ENCODE measurements around the gene TLE6.
"Not testable (repeated sequence)": the region's sequence is repeated elsewhere in the genome, so short reads cannot be mapped to it uniquely, and the experiment has no call there.

The TLE6 gene

GRCh38 chr19:2977001-2977745, at the start of gene TLE6:
Gene TLE6 (plus strand): TSS chr19:2977564. CDS start chr19:2978234, 670 bp downstream.
- peak; percentile 95 for DNase-seq

DNA sequence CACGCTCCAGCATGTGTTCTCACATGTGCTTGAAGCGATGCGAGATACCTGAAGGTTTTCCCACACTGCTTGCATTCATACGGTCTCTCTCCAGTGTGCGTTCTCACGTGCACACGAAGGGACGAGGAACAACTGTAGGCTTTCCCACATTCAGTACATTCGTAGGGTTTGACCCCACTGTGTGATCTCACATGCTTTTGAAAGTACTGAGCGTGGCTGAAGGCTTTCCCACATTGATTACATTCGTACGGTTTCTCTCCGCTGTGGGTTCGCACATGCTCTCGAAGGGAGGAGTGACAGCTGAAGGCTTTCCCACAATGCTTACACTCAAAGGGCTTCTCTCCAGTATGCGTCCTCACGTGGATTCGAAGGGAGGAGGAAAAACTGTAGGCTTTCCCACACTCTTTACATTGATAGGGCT, 43.9 kb upstream of the TLE6 start:
- DNase-seq = no peak

GRCh38 chr19:2935863-2936262, 41.5 kb upstream of the TLE6 start:
- not testable (repeated sequence) for DNase-seq

DNA sequence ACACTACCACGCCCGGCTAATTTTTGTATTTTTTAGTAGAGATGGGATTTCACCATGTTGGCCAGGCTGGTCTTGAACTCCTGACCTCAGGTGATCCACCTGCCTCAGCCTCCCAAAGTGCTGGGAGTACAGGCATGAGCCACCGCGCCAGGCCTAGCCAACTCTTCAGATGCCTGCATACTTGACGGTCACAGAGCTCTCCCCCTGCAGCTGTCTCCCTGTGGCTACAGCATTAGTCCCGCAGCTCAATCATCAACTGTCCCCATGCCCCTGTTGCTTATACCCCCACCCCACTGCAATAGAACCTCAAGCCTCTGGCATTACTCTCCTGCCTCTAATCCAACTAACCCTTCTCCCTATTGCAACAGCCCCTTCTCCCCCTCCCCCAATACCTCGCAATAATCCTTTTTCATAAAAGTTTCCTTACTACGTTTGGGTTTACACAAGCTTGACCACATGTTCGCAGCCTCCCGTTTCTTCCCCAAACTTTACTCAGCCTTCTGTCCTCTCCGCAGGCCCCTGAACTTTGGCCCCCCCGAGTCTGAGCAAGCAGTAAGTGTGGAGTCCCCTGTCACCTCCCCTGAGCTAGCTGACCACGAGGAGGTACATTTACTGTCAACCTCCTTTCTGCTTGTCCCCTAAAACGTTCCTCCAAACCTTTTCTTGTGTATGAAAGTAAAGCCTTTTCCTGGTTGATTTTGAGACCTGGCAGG, 34.3 kb upstream of the TLE6 start:
- no peak for DNase-seq

- DNase-seq = no peak
These were observed 33.0 kb upstream of the TLE6 start for GRCh38 chr19:2944403-2944774.

GRCh38 chr19:2944775-2945574, 32.4 kb upstream of the TLE6 start, which contains the start of gene ZNF77:
Gene ZNF77 (minus strand): TSS chr19:2944971. CDS start chr19:2944840, 131 bp downstream.
- peak; percentile 100 for DNase-seq

DNA sequence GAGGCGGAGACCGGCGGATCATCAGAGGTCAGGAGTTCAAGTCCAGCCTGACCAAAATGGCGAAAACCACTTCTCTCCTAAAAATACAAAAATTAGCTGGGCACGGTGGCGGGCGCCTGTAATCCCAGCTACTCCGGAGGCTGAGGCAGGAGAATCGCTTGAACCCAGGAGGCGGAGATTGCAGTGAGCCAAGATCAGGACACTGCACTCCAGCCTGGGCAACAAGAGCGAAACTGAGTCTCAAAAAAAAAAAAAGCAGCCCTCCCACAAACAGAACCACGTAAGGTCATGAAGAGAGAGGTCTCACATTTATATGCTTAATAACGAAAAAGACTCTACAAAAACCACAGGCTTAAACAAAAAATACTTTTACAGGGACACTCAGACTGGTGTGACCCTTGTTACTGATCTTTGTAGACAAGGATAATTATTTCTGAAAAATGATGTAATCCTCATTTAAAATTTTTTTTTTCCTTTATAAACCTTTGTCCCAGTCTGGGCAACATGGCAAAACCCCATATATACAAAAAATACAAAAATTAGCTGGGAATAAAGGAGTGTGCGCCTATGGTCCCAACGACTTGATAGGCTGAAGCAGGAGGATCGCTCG, 31.7 kb upstream of the TLE6 start:
- no peak for DNase-seq

- DNase-seq = no peak
These were observed 27.5 kb upstream of the TLE6 start for GRCh38 chr19:2949939-2950285.

DNA sequence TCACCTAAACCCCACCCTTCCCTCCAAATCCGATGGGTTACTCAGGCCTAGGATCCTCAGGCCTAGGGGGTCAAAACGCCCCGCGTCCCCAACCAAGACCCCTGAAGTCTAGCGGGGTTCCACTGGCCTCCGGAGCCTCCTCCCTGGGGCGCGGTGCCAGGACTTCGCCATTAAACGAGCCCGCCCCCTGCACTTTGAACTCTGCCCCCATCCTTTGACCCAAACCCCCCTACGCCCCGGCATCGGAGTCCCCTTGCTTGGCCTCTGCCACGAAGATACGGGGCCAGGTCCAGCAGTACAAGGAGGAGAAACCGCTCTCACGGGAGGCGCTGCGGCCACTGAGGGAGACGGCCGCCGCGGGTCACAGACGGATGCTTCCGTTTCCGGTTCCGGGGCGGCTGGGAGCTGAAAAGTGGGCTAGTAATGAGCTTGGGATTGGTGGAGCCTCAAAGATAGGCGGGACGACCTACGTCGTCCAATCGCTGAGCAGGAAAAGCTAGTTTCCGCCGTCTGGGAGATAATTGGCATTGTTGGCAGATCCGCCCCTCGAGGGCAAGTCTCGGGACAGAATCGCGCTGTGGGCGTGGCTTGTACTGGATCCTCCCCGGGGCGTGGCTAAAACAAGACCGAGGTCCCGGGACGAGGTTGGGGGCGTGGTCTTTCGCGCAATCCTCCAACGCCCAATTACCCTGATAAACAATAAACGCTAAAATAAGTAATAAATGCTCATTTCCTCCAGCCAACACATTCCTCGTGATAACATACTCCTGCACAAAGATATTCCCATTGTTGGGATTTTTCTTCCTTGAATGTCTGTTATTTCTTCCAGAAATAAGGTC, 26.9 kb upstream of the TLE6 start:
- peak; percentile 100 for DNase-seq

GRCh38 chr19:2952953-2953481, 24.3 kb upstream of the TLE6 start:
- DNase-seq = no peak

- no peak for DNase-seq
These were observed 20.2 kb upstream of the TLE6 start for GRCh38 chr19:2957160-2957559.

GRCh38 chr19:2960120-2960519, 17.2 kb upstream of the TLE6 start:
- no peak for DNase-seq

DNA sequence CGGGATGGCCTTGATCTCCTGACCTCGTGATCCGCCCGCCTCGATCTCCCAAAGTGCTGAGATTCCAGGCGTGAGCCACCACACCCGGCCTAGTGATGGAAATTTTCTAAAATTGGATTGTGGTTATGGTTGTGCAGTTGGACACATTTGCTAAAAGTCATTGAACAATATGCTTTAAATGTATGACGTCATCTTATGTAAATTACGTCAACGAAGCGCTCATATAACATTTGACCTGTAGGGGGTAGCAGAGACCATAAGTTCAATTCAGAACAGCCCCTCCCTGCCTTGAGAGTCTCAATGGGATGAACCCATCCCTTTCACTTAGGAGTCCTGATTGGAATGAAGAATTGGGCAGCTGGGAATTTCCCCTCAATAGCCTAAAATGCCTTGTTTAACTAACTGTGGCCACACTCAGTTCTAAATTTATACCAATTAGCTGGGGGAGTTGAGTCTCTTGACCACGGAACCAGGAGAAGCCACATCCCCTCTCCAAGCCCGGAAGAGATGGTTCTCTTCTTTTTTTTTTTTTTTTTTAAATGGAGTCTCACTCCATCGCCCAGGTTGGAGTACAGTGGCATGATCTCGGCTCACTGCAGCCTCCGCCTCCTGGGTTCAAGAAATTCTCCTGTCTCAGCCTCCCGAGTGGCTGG, 15.2 kb upstream of the TLE6 start:
- DNase-seq = peak; percentile 88

GRCh38 chr19:2963122-2963521, 14.2 kb upstream of the TLE6 start:
- no peak for DNase-seq

GRCh38 chr19:2963631-2964030, 13.7 kb upstream of the TLE6 start:
- not testable (repeated sequence) for DNase-seq

- no peak for DNase-seq
These were observed 12.5 kb upstream of the TLE6 start for GRCh38 chr19:2964874-2965273.

GRCh38 chr19:2967972-2968371, 9.4 kb upstream of the TLE6 start:
- no peak for DNase-seq

DNA sequence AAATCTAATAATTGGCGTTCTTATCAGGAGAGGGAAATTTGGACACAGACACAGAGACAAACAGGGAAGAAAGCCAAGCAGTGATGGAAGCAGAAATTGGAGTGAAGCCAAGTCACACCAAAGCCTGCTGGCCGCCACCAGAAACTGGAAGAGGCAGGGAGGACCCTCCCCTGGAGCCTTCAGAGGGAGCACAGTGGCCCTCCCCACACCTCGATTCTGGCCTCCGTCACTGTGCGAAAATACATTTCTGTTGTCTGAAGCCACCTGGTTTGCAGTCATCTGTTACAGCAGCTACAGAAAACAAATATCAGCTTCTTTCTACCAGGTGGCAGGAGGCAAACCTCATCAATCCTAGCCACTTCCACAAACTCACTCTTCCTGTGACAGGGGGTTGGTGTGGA, 8.3 kb upstream of the TLE6 start:
- DNase-seq = no peak

DNA sequence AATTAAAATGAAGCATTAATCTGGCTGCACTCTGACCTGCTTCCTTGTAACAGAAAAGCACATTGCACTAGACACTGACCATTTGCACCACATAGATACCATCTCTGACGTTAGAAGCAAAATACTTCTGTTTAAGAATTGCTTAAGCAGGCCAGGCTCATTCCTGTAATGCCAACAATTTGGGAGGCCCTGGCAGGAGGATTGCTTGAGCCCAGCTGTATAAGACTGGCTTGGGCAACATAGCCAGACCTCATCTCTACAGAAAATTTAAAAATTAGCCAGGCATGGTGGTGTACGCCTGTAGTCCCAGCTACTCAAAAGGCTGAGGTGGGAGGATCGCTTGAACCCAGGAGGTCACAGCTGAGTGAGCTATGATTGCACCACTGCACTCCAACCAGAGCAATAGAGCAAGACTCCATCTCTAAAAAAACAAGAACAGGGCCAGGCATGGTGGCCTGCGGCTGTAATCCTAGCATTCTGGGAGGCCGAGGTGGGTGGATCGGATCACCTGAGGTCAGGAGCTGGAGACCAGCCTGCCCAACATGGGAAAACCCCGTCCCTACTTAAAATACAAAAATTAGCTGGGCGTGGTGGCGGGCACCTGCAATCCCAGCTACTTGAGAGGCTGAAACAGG, 7.0 kb upstream of the TLE6 start:
- no peak for DNase-seq

DNA sequence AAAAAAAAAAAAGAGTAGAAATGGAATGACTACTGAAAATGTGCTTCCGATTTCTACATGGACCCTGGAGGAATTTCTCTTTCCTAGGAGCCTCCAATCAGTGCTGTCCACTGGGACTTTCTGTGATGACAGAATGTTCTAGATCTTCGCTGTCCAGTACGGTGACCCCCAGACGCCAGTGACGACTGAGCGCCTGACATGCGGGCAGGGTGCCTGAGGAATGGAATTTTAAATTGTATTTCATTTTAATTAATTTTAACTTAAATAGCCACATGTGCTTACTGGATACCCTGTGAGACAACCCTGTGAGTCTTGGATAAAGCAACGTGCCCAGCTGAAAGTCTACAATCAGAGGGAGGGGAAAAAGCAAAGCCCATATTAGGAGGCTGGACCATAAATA, 4.1 kb upstream of the TLE6 start:
- no peak for DNase-seq
